PFSK-1 (cell line): ENCODE data around the gene PCSK5.

ENCODE experiments used
- FOXP2 ChIP-seq: optimal IDR thresholded peaks from 2 replicates; pipeline ENCODE3; 2011; ENCODE audit warnings: borderline replicate concordance, control low read depth, inconsistent platforms; ENCODE audit not compliant: insufficient read depth; ENCODE audit errors: extremely low read length, extremely low read depth
- POLR2AphosphoS5 ChIP-seq: IDR thresholded peaks from 2 replicates; pipeline ENCODE4 v1.6.1; 2012; ENCODE audit warnings: low read depth, mild to moderate bottlenecking, control low read depth, low read length, moderate library complexity
- SIN3A ChIP-seq: IDR thresholded peaks from 2 replicates; pipeline ENCODE4 v1.6.1; 2012; ENCODE audit warnings: mild to moderate bottlenecking, low read length, moderate library complexity, borderline replicate concordance; ENCODE audit not compliant: insufficient read depth
- TAF1 ChIP-seq: IDR thresholded peaks from 2 replicates; pipeline ENCODE4 v1.6.1; 2012; ENCODE audit warnings: low read length, control low read depth, borderline replicate concordance; ENCODE audit not compliant: insufficient read depth
- TF ChIP-seq, protein P1 (sequence below), 2 experiments: IDR thresholded peaks; 2 replicates each; pipeline versions ENCODE4 v1.6.1 to v1.8.0; 2011 to 2012; ENCODE audit warnings: low read depth in 2 of 2, low read length in 2 of 2, control low read depth in 1 of 2, inconsistent platforms in 1 of 2, mild to moderate bottlenecking in 1 of 2, moderate library complexity in 1 of 2; ENCODE audit not compliant: insufficient read depth in 1 of 2

Gene PCSK5

DNA sequence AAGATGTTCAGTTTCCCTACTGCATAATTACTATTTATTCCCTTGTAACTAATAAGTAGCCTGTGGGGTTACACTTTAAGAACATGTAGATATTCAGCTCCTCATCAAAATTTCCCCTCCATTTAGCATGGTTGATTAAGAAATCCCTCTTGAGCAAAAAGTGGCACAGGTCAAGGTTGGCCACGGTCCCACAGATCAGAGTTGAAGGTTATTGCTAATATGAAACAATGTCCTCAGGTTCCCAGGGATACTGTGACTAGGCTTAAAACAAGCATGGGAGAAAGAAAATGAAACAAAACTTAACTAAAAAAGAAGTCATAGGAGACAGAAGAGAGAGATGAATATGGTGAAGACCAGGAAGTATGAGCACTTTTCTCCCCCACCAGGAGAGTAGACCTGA, 439.6 kb downstream of the PCSK5 start:
- TF ChIP-seq TAF1, result no peak
- TF ChIP-seq, protein P1, sequence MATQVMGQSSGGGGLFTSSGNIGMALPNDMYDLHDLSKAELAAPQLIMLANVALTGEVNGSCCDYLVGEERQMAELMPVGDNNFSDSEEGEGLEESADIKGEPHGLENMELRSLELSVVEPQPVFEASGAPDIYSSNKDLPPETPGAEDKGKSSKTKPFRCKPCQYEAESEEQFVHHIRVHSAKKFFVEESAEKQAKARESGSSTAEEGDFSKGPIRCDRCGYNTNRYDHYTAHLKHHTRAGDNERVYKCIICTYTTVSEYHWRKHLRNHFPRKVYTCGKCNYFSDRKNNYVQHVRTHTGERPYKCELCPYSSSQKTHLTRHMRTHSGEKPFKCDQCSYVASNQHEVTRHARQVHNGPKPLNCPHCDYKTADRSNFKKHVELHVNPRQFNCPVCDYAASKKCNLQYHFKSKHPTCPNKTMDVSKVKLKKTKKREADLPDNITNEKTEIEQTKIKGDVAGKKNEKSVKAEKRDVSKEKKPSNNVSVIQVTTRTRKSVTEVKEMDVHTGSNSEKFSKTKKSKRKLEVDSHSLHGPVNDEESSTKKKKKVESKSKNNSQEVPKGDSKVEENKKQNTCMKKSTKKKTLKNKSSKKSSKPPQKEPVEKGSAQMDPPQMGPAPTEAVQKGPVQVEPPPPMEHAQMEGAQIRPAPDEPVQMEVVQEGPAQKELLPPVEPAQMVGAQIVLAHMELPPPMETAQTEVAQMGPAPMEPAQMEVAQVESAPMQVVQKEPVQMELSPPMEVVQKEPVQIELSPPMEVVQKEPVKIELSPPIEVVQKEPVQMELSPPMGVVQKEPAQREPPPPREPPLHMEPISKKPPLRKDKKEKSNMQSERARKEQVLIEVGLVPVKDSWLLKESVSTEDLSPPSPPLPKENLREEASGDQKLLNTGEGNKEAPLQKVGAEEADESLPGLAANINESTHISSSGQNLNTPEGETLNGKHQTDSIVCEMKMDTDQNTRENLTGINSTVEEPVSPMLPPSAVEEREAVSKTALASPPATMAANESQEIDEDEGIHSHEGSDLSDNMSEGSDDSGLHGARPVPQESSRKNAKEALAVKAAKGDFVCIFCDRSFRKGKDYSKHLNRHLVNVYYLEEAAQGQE (IDR thresholded peaks at IDR 0.05; ENCODE audit: insufficient read depth in 1 of 2, low read depth in 2 of 2, low read length in 2 of 2), result no peak
- TF ChIP-seq SIN3A, result no peak
- TF ChIP-seq FOXP2, result no peak
- TF ChIP-seq POLR2AphosphoS5, result no peak

DNA sequence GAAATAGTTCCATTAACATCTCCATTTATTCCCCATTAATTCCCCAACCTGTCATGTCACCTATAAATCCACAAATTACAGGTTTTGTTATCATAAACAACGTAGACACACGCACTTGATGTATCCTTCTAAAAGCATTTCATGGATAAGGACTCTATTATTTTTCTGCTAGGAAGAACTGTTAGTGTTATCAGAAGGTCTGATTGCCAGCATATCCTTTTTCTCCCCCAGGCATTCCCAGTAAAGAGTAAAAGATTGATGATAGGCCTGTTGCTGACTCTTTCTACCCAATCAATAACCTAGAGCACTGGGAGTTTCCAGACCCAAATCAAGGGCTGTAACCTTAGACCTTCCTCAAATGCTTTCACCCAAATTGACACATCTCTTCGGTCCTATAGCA, 442.9 kb downstream of the PCSK5 start:
- TF ChIP-seq POLR2AphosphoS5 (no peak), FOXP2 (no peak), SIN3A (no peak), TAF1 (no peak)
- TF ChIP-seq, protein P1 (IDR thresholded peaks at IDR 0.05; ENCODE audit: insufficient read depth in 1 of 2, low read depth in 2 of 2, low read length in 2 of 2), result no peak

DNA sequence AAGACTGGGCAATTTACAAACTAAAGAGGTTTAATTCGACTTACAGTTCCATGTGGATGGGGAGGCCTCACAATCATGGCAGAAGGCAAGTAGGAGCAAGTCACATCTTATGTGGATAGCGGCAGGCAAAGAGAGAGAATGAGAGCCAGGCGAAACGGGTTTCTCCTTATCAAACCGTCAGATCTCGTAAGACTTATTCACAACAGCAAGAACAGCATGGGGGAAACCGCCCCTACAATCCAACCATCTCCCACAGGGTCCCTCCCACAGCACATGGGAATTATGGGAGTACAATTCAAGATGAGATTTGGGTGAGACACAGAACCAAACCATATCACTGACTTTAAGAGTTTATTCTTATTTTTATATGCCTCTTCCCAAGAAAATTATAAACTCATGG, 443.5 kb downstream of the PCSK5 start:
- TF ChIP-seq TAF1, result no peak
- no peak for TF ChIP-seq FOXP2
- TF ChIP-seq SIN3A, result no peak
- no peak for TF ChIP-seq POLR2AphosphoS5
- TF ChIP-seq, protein P1 (IDR thresholded peaks at IDR 0.05; ENCODE audit: insufficient read depth in 1 of 2, low read depth in 2 of 2, low read length in 2 of 2), result no peak

DNA sequence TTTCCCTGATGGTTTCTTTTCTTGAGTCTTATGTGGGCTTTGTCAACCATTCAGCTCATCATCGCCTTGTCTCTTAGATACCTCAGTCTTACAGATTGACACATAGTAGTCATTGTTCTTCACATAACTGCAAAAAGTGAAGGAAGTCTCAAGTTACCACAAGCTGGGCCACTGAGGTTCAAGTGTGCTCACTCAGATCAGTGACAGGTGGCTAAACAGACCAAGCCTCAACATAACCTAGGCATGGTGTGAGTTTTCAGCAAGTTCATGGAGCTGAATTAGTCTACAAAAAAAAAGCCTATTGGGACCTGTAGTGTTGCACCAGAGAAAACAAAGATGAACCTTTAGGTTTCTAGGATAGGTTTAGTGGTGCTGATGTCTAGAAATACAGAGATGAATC, 445.6 kb downstream of the PCSK5 start:
- TF ChIP-seq, protein P1 (IDR thresholded peaks at IDR 0.05; ENCODE audit: insufficient read depth in 1 of 2, low read depth in 2 of 2, low read length in 2 of 2), result no peak
- TF ChIP-seq POLR2AphosphoS5 (no peak), SIN3A (no peak), TAF1 (no peak), FOXP2 (no peak)

DNA sequence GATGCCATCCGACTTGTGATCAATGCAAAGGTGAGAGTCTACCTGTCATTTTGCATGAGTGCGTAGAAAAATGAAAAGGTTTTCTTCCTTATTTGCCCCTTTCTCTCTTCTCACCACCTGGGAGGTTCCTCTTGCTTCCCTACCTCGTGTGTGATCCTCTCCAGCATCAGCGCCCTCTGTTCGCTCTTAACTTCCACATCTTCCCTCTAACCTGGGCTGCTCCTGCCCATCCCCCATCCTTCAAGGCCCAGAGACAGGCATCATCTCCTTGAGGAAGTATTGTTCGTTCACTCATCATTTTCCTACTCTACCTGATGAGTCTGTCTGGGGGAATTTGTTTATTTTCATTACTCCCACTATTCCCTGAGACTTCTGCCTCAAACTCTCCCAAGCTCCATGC, 447.9 kb downstream of the PCSK5 start:
- TF ChIP-seq FOXP2 (no peak), TAF1 (no peak), SIN3A (no peak), POLR2AphosphoS5 (no peak)
- TF ChIP-seq, protein P1 (IDR thresholded peaks at IDR 0.05; ENCODE audit: insufficient read depth in 1 of 2, low read depth in 2 of 2, low read length in 2 of 2), result no peak
